Neural progenitor cell (in vitro differentiated cells): Measurements from ENCODE around the gene FLNA.

ENCODE experiments used
- CTCF ChIP-seq: fragments of 200-600 bp; sonication (generic); IDR thresholded peaks from 2 replicates; pipeline ENCODE4 v1.5.1; 2017; ENCODE audit warnings: antibody characterized with exemption, mild to moderate bottlenecking
- EZH2phosphoT487 ChIP-seq: fragments of 200-600 bp; sonication (generic); IDR thresholded peaks from 2 replicates; pipeline ENCODE4 v1.6.1; 2017; ENCODE audit warnings: antibody characterized with exemption

- TF ChIP-seq EZH2phosphoT487 (no peak), CTCF (no peak)
These were observed 23.8 kb downstream of the FLNA start for GRCh38 chrX:154350429-154351182.
